Activated CD8-positive, alpha-beta memory T cell treated with anti-CD3 and anti-CD28 coated beads for 24 hours (primary cell): Measurements from ENCODE around the gene HS3ST4.

ENCODE experiments used
- DNase-seq: peaks from one replicate; pipeline ENCODE4 v3.0.0-alpha.2; 2020

HS3ST4 gene

GRCh38 chr16:26120729-26121128 is 429.0 kb downstream of the HS3ST4 start:
- DNase-seq, result no peak

- no peak for DNase-seq
Observed at GRCh38 chr16:26128296-26128695, 436.5 kb downstream of the HS3ST4 start.

GRCh38 chr16:26129997-26130396 is 438.2 kb downstream of the HS3ST4 start:
- DNase-seq, result no peak

- no peak for DNase-seq
Observed at GRCh38 chr16:26133416-26134093, 441.8 kb downstream of the HS3ST4 start.

- DNase-seq, result no peak
Observed at GRCh38 chr16:26134588-26134987, 442.8 kb downstream of the HS3ST4 start.

- DNase-seq, result no peak
Observed at GRCh38 chr16:26137956-26138355, 446.2 kb downstream of the HS3ST4 start.

GRCh38 chr16:26139091-26139490 is 447.3 kb downstream of the HS3ST4 start:
- DNase-seq, result no peak

- no peak for DNase-seq
Observed at GRCh38 chr16:26139884-26140283, 448.1 kb downstream of the HS3ST4 start.

- DNase-seq, result no peak
Observed at GRCh38 chr16:26149364-26150190, 457.8 kb downstream of the HS3ST4 start.

- DNase-seq, result no peak
Observed at GRCh38 chr16:26155221-26155620, 463.5 kb downstream of the HS3ST4 start.

GRCh38 chr16:26157319-26157718 is 465.6 kb downstream of the HS3ST4 start:
- DNase-seq, result no peak

GRCh38 chr16:26158142-26158759 is 466.5 kb downstream of the HS3ST4 start:
- no peak for DNase-seq

- DNase-seq, result no peak
Observed at GRCh38 chr16:26161461-26162180, 469.9 kb downstream of the HS3ST4 start.

GRCh38 chr16:26169473-26169872 is 477.7 kb downstream of the HS3ST4 start:
- no peak for DNase-seq

GRCh38 chr16:26175944-26176343 is 484.2 kb downstream of the HS3ST4 start:
- no peak for DNase-seq

- no peak for DNase-seq
Observed at GRCh38 chr16:26177438-26177837, 485.7 kb downstream of the HS3ST4 start.

- no peak for DNase-seq
Observed at GRCh38 chr16:26178298-26178697, 486.5 kb downstream of the HS3ST4 start.

GRCh38 chr16:26186091-26186615 is 494.4 kb downstream of the HS3ST4 start:
- no peak for DNase-seq
